Liver (tissue), 3 donors: ENCODE results near the gene RBM38.

Experiments used
- ATF3 ChIP-seq: IDR thresholded peaks from 2 replicates; pipeline ENCODE4 v1.6.1; 2016; ENCODE audit warnings: antibody characterized with exemption
- CTCF ChIP-seq: fragments of 150-350 bp; IDR thresholded peaks from 2 replicates; pipeline ENCODE4 v1.5.1; 2017; ENCODE audit warnings: improper control_type of control experiment, low read depth, low read length; ENCODE audit not compliant: missing input control
- GABPA ChIP-seq, 2 donors: IDR thresholded peaks in 1 of 2; conservative IDR thresholded peaks in 1 of 2; 2 replicates each; pipeline ENCODE4 v1.6.1; 2016; ENCODE audit warnings: antibody characterized with exemption in 2 of 2, mild to moderate bottlenecking in 1 of 2, moderate library complexity in 1 of 2
- HNF4A ChIP-seq, 2 donors: conservative IDR thresholded peaks; 2 replicates each; pipeline ENCODE4 v1.6.1; 2016; ENCODE audit warnings: antibody characterized with exemption in 2 of 2, mild to moderate bottlenecking in 2 of 2
- HNF4G ChIP-seq: IDR thresholded peaks from 2 replicates; pipeline ENCODE4 v1.6.1; 2016; ENCODE audit warnings: antibody characterized with exemption
- JUND ChIP-seq, 2 donors: IDR thresholded peaks; 2 replicates each; pipeline ENCODE4 v1.6.1; 2016; ENCODE audit warnings: antibody characterized with exemption in 2 of 2
- MAX ChIP-seq: IDR thresholded peaks from 2 replicates; pipeline ENCODE4 v1.6.1; 2016; ENCODE audit warnings: antibody characterized with exemption
- RAD21 ChIP-seq, 2 donors: IDR thresholded peaks; 2 replicates each; pipeline ENCODE4 v1.6.1; 2016; ENCODE audit warnings: antibody characterized with exemption in 2 of 2, mild to moderate bottlenecking in 2 of 2
- REST ChIP-seq: IDR thresholded peaks from 2 replicates; pipeline ENCODE4 v1.6.1; 2016; ENCODE audit warnings: antibody characterized with exemption, mild to moderate bottlenecking
- RXRA ChIP-seq, 2 donors: IDR thresholded peaks; 2 replicates each; pipeline ENCODE4 v1.6.1; 2017 to 2018; ENCODE audit warnings: antibody characterized with exemption in 2 of 2, mild to moderate bottlenecking in 1 of 2
- SP1 ChIP-seq: IDR thresholded peaks from 2 replicates; pipeline ENCODE4 v1.6.1; 2018; ENCODE audit warnings: antibody characterized with exemption, mild to moderate bottlenecking
- YY1 ChIP-seq: IDR thresholded peaks from 2 replicates; pipeline ENCODE4 v1.6.1; 2016; ENCODE audit warnings: antibody characterized with exemption, mild to moderate bottlenecking
- donor health status: healthy.
- donor health status: healthy.

GRCh38 chr20:57410398-57410920 lies 19.3 kb downstream of the RBM38 start:
- TF ChIP-seq MAX: no peak
- no peak for TF ChIP-seq CTCF
- TF ChIP-seq YY1: no peak
- TF ChIP-seq RAD21 (IDR thresholded peaks at IDR 0.05): no peak
- no peak for TF ChIP-seq JUND (IDR thresholded peaks at IDR 0.05)
- TF ChIP-seq HNF4G: no peak
- TF ChIP-seq SP1: no peak
- TF ChIP-seq ATF3: no peak
- no peak for TF ChIP-seq RXRA (IDR thresholded peaks at IDR 0.05)
- no peak for TF ChIP-seq HNF4A (conservative IDR thresholded peaks at IDR 0.05)
- no peak for TF ChIP-seq REST
- no peak for TF ChIP-seq GABPA (IDR thresholded peaks at IDR 0.05 in 1 of 2, conservative IDR thresholded peaks at IDR 0.05 in 1 of 2)
